HG02759 (cell line): Measurements from ENCODE around the gene HIBCH.

Source experiments
- ATAC-seq: cut with Tn5 transposase; IDR thresholded peaks from one replicate; pipeline ENCODE4 v1.9.1; 2021; ENCODE audit warnings: mild to moderate bottlenecking, moderate library complexity; ENCODE audit not compliant: unreplicated experiment

Gene HIBCH

DNA sequence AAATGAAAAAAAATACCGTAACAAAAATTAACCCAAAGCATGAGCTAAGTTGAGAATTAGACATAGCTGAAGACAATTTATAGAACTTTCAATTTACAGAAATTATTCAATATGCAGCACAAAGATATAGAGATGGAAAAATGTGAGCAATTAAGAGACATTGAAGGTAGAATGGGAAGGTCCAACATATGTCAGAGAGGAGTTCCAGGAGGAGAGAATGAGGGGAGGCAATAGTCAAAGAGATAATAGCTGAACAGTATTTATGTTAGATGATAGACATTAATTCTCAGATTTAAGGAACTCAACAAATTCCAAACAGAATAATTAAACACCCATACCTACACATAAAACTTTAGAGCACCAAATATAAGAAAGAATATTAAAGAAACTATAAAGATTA is 154.1 kb downstream of the HIBCH start:
- ATAC-seq = no peak

DNA sequence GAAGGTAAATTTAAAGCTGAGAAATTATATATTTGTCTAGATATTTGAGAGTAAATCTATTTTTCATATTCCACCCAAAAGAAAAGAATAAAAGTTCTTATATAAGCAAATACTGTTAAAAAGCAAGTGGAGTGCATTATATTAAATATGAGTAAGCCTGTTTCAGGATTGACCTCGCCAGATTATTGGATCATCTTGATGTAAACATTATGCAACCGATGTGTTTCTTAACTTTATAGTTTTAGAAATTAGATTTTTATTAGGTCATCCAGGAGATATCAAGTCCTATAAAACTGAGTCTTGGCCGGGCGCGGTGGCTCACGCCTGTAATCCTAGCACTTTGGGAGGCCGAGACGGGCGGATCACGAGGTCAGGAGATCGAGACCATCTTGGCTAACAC is 156.8 kb downstream of the HIBCH start:
- ATAC-seq = no peak

DNA sequence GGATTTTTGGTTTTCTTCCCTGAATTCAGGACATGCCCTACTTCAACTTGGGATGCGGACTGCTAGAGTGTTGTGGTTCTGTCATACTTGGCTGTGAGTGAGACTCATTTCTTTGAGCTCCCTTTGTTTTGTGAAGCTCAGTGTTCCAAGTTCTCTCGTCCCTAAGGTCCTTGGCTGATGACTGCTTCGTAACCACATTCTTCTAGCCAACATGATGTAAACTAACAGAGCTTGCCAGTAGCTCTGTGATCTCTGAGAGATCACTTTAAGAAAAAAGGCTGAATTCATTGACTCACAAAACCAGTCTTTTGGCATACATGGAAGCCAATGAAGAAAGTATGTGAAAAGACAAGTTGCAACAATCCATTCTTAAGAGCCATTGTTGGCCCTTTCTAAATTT is 160.2 kb downstream of the HIBCH start:
- ATAC-seq = no peak

DNA sequence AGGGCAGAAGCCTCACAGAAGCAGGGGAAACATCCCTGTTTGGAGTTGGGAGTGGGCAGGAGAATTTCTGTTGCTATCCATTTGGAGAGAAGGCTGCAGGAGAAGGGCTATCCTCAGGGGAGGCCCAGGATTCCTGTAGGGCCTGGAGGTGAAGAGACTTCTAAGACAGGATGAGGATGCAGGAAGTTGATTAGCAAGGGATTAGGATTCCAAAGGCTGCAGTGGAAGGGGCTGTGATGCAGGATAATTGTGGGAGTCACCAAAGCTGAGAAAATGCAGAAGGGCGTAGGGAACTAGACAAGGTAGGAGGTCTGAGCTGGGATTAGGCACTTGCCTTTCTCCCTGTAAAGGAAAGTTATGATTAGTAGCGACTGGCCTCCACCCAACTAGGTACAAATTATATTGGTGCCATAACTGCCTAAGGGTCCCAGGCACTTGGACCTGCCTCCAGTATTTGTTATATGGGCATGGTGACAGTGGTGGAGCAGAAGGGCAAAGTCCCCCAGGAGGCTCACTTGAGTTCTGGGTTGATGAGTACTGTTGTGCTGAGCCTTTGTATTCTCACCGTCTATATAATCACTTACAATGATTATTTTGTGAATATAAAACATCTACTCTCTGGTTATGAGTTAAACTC is 160.7 kb downstream of the HIBCH start:
- ATAC-seq = no peak

DNA sequence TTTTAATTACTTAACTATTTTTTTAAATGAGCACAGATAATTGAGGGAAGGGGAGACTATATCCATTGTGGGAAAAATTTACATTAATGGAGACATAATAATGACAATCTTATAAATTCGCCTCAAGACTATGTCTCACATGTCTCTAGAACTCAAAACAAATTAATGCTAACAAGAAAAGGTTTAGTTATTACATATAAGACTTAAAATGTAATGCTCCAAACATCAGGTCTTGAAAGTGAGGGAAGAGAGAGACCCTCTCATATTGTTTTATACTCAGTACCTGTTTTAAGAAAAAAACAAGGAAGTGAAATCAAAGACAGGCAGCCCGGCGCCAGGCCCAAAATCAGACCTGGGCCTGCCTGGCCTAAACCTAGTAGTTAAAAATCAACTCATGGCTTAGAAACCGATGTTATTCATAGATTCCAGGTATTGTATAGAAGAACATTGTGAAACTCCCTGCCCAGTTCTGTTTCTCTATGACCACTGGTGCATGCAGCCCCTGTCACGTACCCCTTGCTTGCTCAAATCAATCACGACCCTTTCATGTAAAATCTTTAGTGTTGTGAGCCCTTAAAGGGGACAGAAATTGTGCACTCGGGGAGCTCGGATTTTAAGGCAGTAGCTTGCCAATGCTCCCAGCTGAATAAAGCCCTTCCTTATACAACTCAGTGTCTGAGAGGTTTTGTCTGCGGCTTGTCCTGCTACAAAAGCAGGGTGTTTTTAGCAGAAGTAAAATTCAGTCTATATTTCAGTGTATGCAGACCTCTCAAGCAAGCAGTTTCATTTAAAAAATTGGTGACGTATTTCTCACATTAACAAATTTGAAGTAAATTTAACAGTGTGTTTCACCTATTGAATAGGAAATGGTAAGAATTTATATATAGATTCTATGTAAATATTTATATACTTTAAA is 161.8 kb downstream of the HIBCH start:
- ATAC-seq = peak; percentile 64

DNA sequence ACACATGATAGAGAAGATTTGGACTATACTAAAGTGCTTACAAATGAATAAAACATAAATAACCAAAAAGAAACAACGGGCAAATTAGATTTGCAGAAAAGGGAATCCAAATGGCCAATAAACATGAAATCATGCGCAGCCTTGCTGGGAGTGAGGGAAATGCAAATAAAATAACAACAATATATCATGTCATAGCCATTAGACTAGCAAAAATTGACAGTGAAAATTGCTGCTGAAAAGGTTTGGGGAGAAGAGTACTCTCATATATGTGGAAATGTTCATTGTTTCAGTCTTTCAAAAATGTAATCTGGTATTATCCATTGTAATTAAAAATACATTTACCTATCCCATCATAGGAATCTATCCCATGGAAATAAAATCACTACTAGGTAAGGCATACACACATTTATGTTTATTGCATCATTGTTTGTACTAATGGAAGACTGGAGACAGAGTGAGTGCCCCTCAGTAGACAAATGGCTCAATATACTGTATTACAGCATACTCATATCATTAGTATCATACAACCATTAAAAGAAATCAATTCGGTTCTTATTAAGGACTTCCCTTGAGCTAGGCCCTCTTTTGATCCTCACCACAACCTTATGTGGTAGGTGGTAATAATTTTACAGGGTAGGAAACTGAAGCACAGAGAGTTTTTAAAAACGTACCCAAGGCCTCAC is 163.0 kb downstream of the HIBCH start:
- no peak for ATAC-seq
